Measurements from ENCODE around the gene SLC49A3. TPM values are rescaled to one million over a fixed set of nuclear protein-coding genes. Genes with fewer than 3 reads are reported as not detected.
A peak's percentile ranks its signal among the peaks of the same experiment; 100 is the strongest.

SLC49A3 gene
- total RNA-seq, 1 experiment from 2014 or later, result 6.9 TPM

- Histone ChIP-seq H3K4me1 (ENCODE audit: insufficient read depth, low read length) (no peaks in the 10 kb centered on the region), H2AFZ (ENCODE audit: low read length) (no peak overlapping the region), H2AK5ac (ENCODE audit: insufficient read length, low read length) (no peak overlapping the region), H4K8ac (replicated peaks; ENCODE audit: insufficient read length, low read depth, low read length) (no peak overlapping the region), H3K18ac (ENCODE audit: insufficient read length, low read depth, low read length) (no peak overlapping the region), H2BK12ac (ENCODE audit: insufficient read length, low read depth, low read length) (no peak overlapping the region), H3K79me1 (ENCODE audit: insufficient read depth, low read depth, low read length, poor library complexity, severe bottlenecking) (peaks cover 4% of the 10 kb centered on the region), H3K9ac (ENCODE audit: extremely low read depth, insufficient read length, low read length) (no peak overlapping the region), H3K14ac (ENCODE audit: insufficient read depth, low read length) (no peak overlapping the region; the same call in 1 of the 2 replicates), H3K27me3 (ENCODE audit: insufficient read depth, low read length) (no peaks in the 10 kb centered on the region), H4K91ac (ENCODE audit: insufficient read length, low read depth, low read length) (no peak overlapping the region), H4K5ac (ENCODE audit: insufficient read length, low read depth, low read length) (no peak overlapping the region), H2BK120ac (ENCODE audit: low read depth, low read length, poor library complexity, severe bottlenecking) (no peak overlapping the region), H3K23me2 (ENCODE audit: insufficient read length, low read depth, low read length, poor library complexity, severe bottlenecking) (no peaks in the 10 kb centered on the region), H3K79me2 (ENCODE audit: insufficient read depth, low read length) (peaks cover 27% of the 10 kb centered on the region; the same call in 1 of the 2 replicates), H2BK15ac (ENCODE audit: low read depth, low read length) (no peak overlapping the region), H3K27ac (ENCODE audit: insufficient read length, low read depth, low read length) (no peak overlapping the region), H3K4ac (ENCODE audit: low read depth, low read length) (no peak overlapping the region), H3K9me3 (ENCODE audit: control insufficient read depth, low read depth, low read length) (no peaks in the 10 kb centered on the region), H3T11ph (ENCODE audit: low read length) (no peak overlapping the region), H3K4me2 (ENCODE audit: insufficient read depth, insufficient read length, low read length) (no peak overlapping the region), H2BK5ac (ENCODE audit: insufficient read length, low read length) (no peak overlapping the region), H2BK20ac (ENCODE audit: low read depth, low read length, poor library complexity, severe bottlenecking) (no peak overlapping the region), H3K23ac (ENCODE audit: insufficient read length, low read depth, low read length) (no peak overlapping the region), H4K20me1 (ENCODE audit: control insufficient read depth, insufficient read depth, insufficient read length) (no peaks in the 10 kb centered on the region), H3K56ac (ENCODE audit: insufficient read length, low read depth, low read length) (no peak overlapping the region)
- WGBS (ENCODE audit: extremely low coverage, insufficient read length, low lambda C conversion rate), result no CpG with 5 or more reads among the region's 59 CpGs
- H3K36me3 Mint-ChIP-seq (ENCODE audit: insufficient read depth in 1 of 3, low read depth in 3 of 3), result peaks cover 25 to 34% (median 32%) of the 10 kb centered on the region in 3 experiments
- DNase-seq, result no peak
- no peaks in the 10 kb centered on the region; a peak in 1 of 5 replicates for H3K9me3 Mint-ChIP-seq
- H3K4me1 Mint-ChIP-seq, result no peaks in the 10 kb centered on the region; a peak in 2 of 4 replicates
- H3K27me3 Mint-ChIP-seq (ENCODE audit: low read depth), result no peaks in the 10 kb centered on the region; the same call in 1 of the 2 replicates
- peak overlapping the region in 2 of 3 experiments; percentile 44 to 84; a peak in 3 of 7 replicates for H3K27ac Mint-ChIP-seq
- TF ChIP-seq CTCF (conservative IDR thresholded peaks at IDR 0.05), result no peak
- no peak overlapping the region; a peak in 1 of 5 replicates for H3K4me3 Mint-ChIP-seq
Observed at GRCh38 chr4:720111-720860, 31.3 kb upstream of the SLC49A3 start.
